HepG2 (cell line): ENCODE data around the gene INF2.

Experiments
- ARID3A ChIP-seq: IDR thresholded peaks from 2 replicates; pipeline ENCODE4 v1.6.1; 2012; ENCODE audit warnings: low read depth, low read length, improper control_type of control experiment
- BRCA1 ChIP-seq: sonication (generic); formaldehyde crosslinking; IDR thresholded peaks from 2 replicates; pipeline ENCODE4 v1.4.0; 2020; ENCODE audit warnings: missing genetic modification reagents
- CREB1 ChIP-seq, 2 experiments: fragments of 450-650 bp in 1 of 2; IDR thresholded peaks; 2 replicates each; pipeline ENCODE4 v1.6.1; 2016 to 2017; ENCODE audit warnings: control low read depth in 1 of 2, mild to moderate bottlenecking in 1 of 2, missing compliant biosample characterization in 1 of 2, missing genetic modification characterization in 1 of 2
- CTCF ChIP-seq: sonication (generic); formaldehyde crosslinking; IDR thresholded peaks from 2 replicates; pipeline ENCODE4 v1.5.0; 2020; ENCODE audit warnings: mild to moderate bottlenecking, missing genetic modification reagents, moderate library complexity
- ELF1 ChIP-seq: sonication (generic); formaldehyde crosslinking; IDR thresholded peaks from 2 replicates; pipeline ENCODE4 v1.4.0; 2020; ENCODE audit warnings: missing genetic modification reagents
- EZH2 ChIP-seq: conservative IDR thresholded peaks from 2 replicates; pipeline ENCODE4 v1.6.1; 2012; ENCODE audit warnings: mild to moderate bottlenecking, low read depth, low read length, moderate library complexity
- NFIC ChIP-seq: IDR thresholded peaks from 2 replicates; pipeline ENCODE4 v1.6.1; 2012; ENCODE audit warnings: mild to moderate bottlenecking, low read length, inconsistent platforms
- PAX8 ChIP-seq: sonication (generic); formaldehyde crosslinking; IDR thresholded peaks from 2 replicates; pipeline ENCODE4 v1.8.0; 2022; ENCODE audit warnings: mild to moderate bottlenecking, missing genetic modification reagents, borderline replicate concordance
- PRPF4 ChIP-seq: fragments of 200-400 bp; formaldehyde crosslinking; IDR thresholded peaks from 2 replicates; pipeline ENCODE4 v1.6.1; 2016; ENCODE audit warnings: low read length, low read depth; ENCODE audit not compliant: poor library complexity, severe bottlenecking
- SMAD3 ChIP-seq: sonication (generic); formaldehyde crosslinking; IDR thresholded peaks from 2 replicates; pipeline ENCODE4 v1.4.0; 2020; ENCODE audit warnings: missing genetic modification reagents
- SP4 ChIP-seq: sonication (generic); formaldehyde crosslinking; IDR thresholded peaks from 2 replicates; pipeline ENCODE4 v1.8.1; 2023; ENCODE audit warnings: mild to moderate bottlenecking, missing genetic modification reagents
- SRF ChIP-seq: IDR thresholded peaks from 2 replicates; pipeline ENCODE4 v1.6.1; 2011; ENCODE audit warnings: mild to moderate bottlenecking, low read depth, low read length, moderate library complexity
- YY1 ChIP-seq: IDR thresholded peaks from 2 replicates; pipeline ENCODE4 v1.6.1; 2011; ENCODE audit warnings: low read length, low read depth, moderate library complexity, mild to moderate bottlenecking; ENCODE audit not compliant: insufficient read depth, insufficient replicate concordance
- ZNF788 ChIP-seq: sonication (generic); formaldehyde crosslinking; IDR thresholded peaks from 2 replicates; pipeline ENCODE4 v1.5.0; 2020; ENCODE audit warnings: mild to moderate bottlenecking, missing genetic modification reagents, borderline replicate concordance

- TF ChIP-seq ELF1 (CRISPR knock-in tag) = no peak
- no peak for TF ChIP-seq CREB1 (IDR thresholded peaks at IDR 0.05)
- no peak for TF ChIP-seq CREB1 (CRISPR knock-in tag; IDR thresholded peaks at IDR 0.05)
- TF ChIP-seq BRCA1 = no peak
- TF ChIP-seq PAX8 (CRISPR knock-in tag) = no peak
- no peak for TF ChIP-seq SMAD3 (CRISPR knock-in tag)
- TF ChIP-seq EZH2 = no peak
- no peak for TF ChIP-seq CTCF
- no peak for TF ChIP-seq YY1
- TF ChIP-seq SRF = no peak
- TF ChIP-seq ZNF788 = no peak
- TF ChIP-seq NFIC = no peak
- TF ChIP-seq ARID3A = no peak
- no peak for TF ChIP-seq SP4 (CRISPR knock-in tag)
- TF ChIP-seq PRPF4 = no peak
Measured at GRCh38 chr14:104643306-104643705, 46.1 kb upstream of the INF2 start.
